IMR-90 (cell line): ENCODE measurements around the gene CC2D1A. TPM values are rescaled to one million over a fixed set of nuclear protein-coding genes. Genes with fewer than 3 reads are reported as not detected.

Experiments
- ATAC-seq: fragments of 200-7000 bp; cut with Tn5 transposase; 2 replicates; pipeline ENCODE4 v1.9.1; 2020; ENCODE audit warnings: low read depth, mild to moderate bottlenecking, moderate library complexity
- BruUV-seq: library from RNA; stranded (reverse); fragments of 400-500 nt; replicated peaks from 2 replicates; lab custom pipeline; 2021; lab: Mats Ljungman, UMichigan
- CTCF ChIA-PET: fragments of 300-600 bp; formaldehyde crosslinking; extraction: SDS; loops from one replicate; lab custom pipeline; 2021; ENCODE audit warnings: antibody characterized with exemption; lab: Yijun Ruan, JAX
- POLR2A ChIA-PET: fragments of 300-600 bp; sonication (Branson Sonifier 250); formaldehyde crosslinking; loops from one replicate; lab custom pipeline; 2022; ENCODE audit warnings: antibody characterized with exemption; ENCODE audit not compliant: unreplicated experiment; lab: Charles Lee
- DNase-seq: peaks from one replicate; pipeline ENCODE4 v3.0.0; 2013
- H2AFZ ChIP-seq: replicated peaks from 2 replicates; pipeline ENCODE3; 2013; ENCODE audit warnings: low read length, mild to moderate bottlenecking; ENCODE audit not compliant: poor library complexity
- H2AK5ac ChIP-seq: 2 replicates; pipeline ENCODE4 v1.6.1; 2013; ENCODE audit warnings: low read depth, low read length, inconsistent platforms
- H2AK9ac ChIP-seq: replicated peaks from 2 replicates; pipeline ENCODE3; 2013; ENCODE audit warnings: mild to moderate bottlenecking, low read depth, low read length, moderate library complexity; ENCODE audit not compliant: poor library complexity
- H2BK120ac ChIP-seq: 2 replicates; pipeline ENCODE4 v1.6.1; 2013; ENCODE audit warnings: low read depth, low read length, inconsistent platforms
- H2BK15ac ChIP-seq: 3 replicates; pipeline ENCODE4 v1.6.1; 2013; ENCODE audit warnings: low read depth, low read length, inconsistent platforms
- H2BK20ac ChIP-seq: 2 replicates; pipeline ENCODE4 v1.6.1; 2013; ENCODE audit warnings: low read depth, mild to moderate bottlenecking, inconsistent platforms, low read length, moderate library complexity
- H2BK5ac ChIP-seq: 2 replicates; pipeline ENCODE4 v1.6.1; 2013; ENCODE audit warnings: mild to moderate bottlenecking, low read depth, low read length, inconsistent platforms; ENCODE audit not compliant: poor library complexity, severe bottlenecking
- H3K14ac ChIP-seq: replicated peaks from 2 replicates; pipeline ENCODE4 v1.6.1; 2013; ENCODE audit warnings: low read depth, low read length, inconsistent platforms
- H3K18ac ChIP-seq: 2 replicates; pipeline ENCODE4 v1.6.1; 2013; ENCODE audit warnings: low read depth, low read length, control low read depth
- H3K23ac ChIP-seq: 2 replicates; pipeline ENCODE4 v1.6.1; 2013; ENCODE audit warnings: low read depth, low read length, inconsistent platforms
- H3K27ac ChIP-seq: 2 replicates; pipeline ENCODE4 v1.5.1; 2013; ENCODE audit warnings: mild to moderate bottlenecking, control low read depth, low read length; ENCODE audit not compliant: insufficient read depth
- H3K27me3 ChIP-seq: 2 replicates; pipeline ENCODE4 v1.6.1; 2013; ENCODE audit warnings: low read length; ENCODE audit not compliant: control insufficient read depth, insufficient read depth
- H3K36me3 ChIP-seq: 2 replicates; pipeline ENCODE4 v1.6.1; 2013; ENCODE audit warnings: low read length, mixed read lengths; ENCODE audit not compliant: control insufficient read depth, insufficient read depth
- H3K4ac ChIP-seq: 2 replicates; pipeline ENCODE4 v1.6.1; 2013; ENCODE audit warnings: low read depth, low read length, inconsistent platforms
- H3K4me1 ChIP-seq: 2 replicates; pipeline ENCODE4 v1.6.1; 2013; ENCODE audit warnings: low read length, mixed read lengths; ENCODE audit not compliant: control insufficient read depth, insufficient read depth
- H3K4me2 ChIP-seq: 2 replicates; pipeline ENCODE4 v1.6.1; 2013; ENCODE audit warnings: low read depth, mild to moderate bottlenecking, control low read depth, low read length, moderate library complexity
- H3K4me3 ChIP-seq: 2 replicates; pipeline ENCODE4 v1.5.1; 2013; ENCODE audit warnings: low read depth, mild to moderate bottlenecking, control low read depth, low read length, moderate library complexity; ENCODE audit not compliant: insufficient read depth
- H3K56ac ChIP-seq: 2 replicates; pipeline ENCODE4 v1.6.1; 2013; ENCODE audit warnings: low read length, inconsistent platforms; ENCODE audit not compliant: insufficient read depth; ENCODE audit errors: extremely low read depth
- H3K79me1 ChIP-seq, 2 experiments: 2 replicates each; pipeline ENCODE4 v1.6.1; 2013; ENCODE audit warnings: low read length in 2 of 2, inconsistent platforms in 1 of 2, low read depth in 1 of 2
- H3K9ac ChIP-seq: 2 replicates; pipeline ENCODE4 v1.6.1; 2013; ENCODE audit warnings: low read depth, low read length, control low read depth
- H3K9me1 ChIP-seq: 2 replicates; pipeline ENCODE4 v1.6.1; 2013; ENCODE audit warnings: low read length, inconsistent platforms; ENCODE audit not compliant: insufficient read depth
- H3K9me3 ChIP-seq: 2 replicates; pipeline ENCODE4 v1.6.1; 2013; ENCODE audit warnings: low read length; ENCODE audit not compliant: control insufficient read depth, insufficient read depth
- H4K20me1 ChIP-seq: 2 replicates; pipeline ENCODE4 v1.6.1; 2013; ENCODE audit warnings: low read length, inconsistent platforms; ENCODE audit not compliant: insufficient read depth
- H4K5ac ChIP-seq: 2 replicates; pipeline ENCODE4 v1.6.1; 2013; ENCODE audit warnings: mild to moderate bottlenecking, low read depth, low read length, control low read depth
- H4K8ac ChIP-seq, 2 experiments: 2 replicates each; pipeline ENCODE4 v1.6.1; 2013; ENCODE audit warnings: low read depth in 2 of 2, low read length in 2 of 2, control low read depth in 1 of 2, inconsistent platforms in 1 of 2
- H4K91ac ChIP-seq: 2 replicates; pipeline ENCODE4 v1.6.1; 2013; ENCODE audit warnings: low read depth, low read length, inconsistent platforms; ENCODE audit not compliant: insufficient read depth
- CEBPB ChIP-seq: IDR thresholded peaks from 2 replicates; pipeline ENCODE4 v1.6.1; 2012; ENCODE audit warnings: low read depth, low read length, improper control_type of control experiment
- CHD1 ChIP-seq: IDR thresholded peaks from 2 replicates; pipeline ENCODE4 v1.6.1; 2012; ENCODE audit warnings: low read depth, low read length, improper control_type of control experiment
- RCOR1 ChIP-seq: IDR thresholded peaks from 2 replicates; pipeline ENCODE4 v1.6.1; 2012; ENCODE audit warnings: mild to moderate bottlenecking, low read length, improper control_type of control experiment; ENCODE audit not compliant: insufficient replicate concordance
- RFX5 ChIP-seq: IDR thresholded peaks from 2 replicates; pipeline ENCODE4 v1.8.0; 2012; ENCODE audit warnings: low read depth, mild to moderate bottlenecking, low read length, moderate library complexity
- WGBS, 2 experiments: methylation state at CpG; one replicate each; pipeline versions ENCODE4 v1.1.5 to v1.1.7; 2013; ENCODE audit warnings: missing lambda C conversion rate in 2 of 2; ENCODE audit not compliant: insufficient read length in 1 of 2; ENCODE audit errors: extremely low coverage in 2 of 2; 5-methylcytosine and 5-hydroxymethylcytosine counted together
- dilution Hi-C: fragments of 300-500 bp; cut with HindIII; formaldehyde crosslinking; loops from one replicate; pipeline ENCODE4 v1.14.3; 2018; ENCODE audit warnings: low sequenced_read_pairs; ENCODE audit not compliant: unreplicated experiment
- in situ Hi-C: fragments of 300-500 bp; cut with MboI; formaldehyde crosslinking; loops from 3 replicates; pipeline ENCODE4 v1.14.3; 2019; ENCODE audit warnings: low sequenced_read_pairs, inconsistent platforms, mixed read lengths
- intact Hi-C: fragments of 100-400 bp; cut with micrococcal nuclease; formaldehyde crosslinking; loops from 2 replicates; pipeline ENCODE4 v1.10.0; 2022
- microRNA-seq, 2 experiments: library from miRNA; stranded (forward) in 1 of 2; unstranded in 1 of 2; fragments of 10-50 nt in 1 of 2; fragments of <30 nt in 1 of 2; gene quantifications in 1 of 2; microRNA quantifications in 1 of 2; one replicate each; pipeline versions ENCODE3 to v1.1.0; 2013 to 2020; ENCODE audit not compliant: insufficient read depth in 1 of 2, insufficient read length in 1 of 2, unreplicated experiment in 1 of 2
- polyA plus RNA-seq, 3 experiments: library from polyadenylated mRNA; depleted of rRNA; stranded (reverse); fragments of >200 nt; gene quantifications; 2 replicates each; pipeline ENCODE4 v1.2.3, GENCODE V29; 2012; ENCODE audit warnings: low replicate concordance in 1 of 3
- small RNA-seq, 5 experiments: library from RNA; depleted of rRNA; stranded (forward); fragments of <200 nt; gene quantifications; one replicate each; pipeline ENCODE3, GENCODE V24; 2012
- total RNA-seq: library from RNA; depleted of rRNA; stranded (reverse); fragments of >200 nt; gene quantifications from 2 replicates; pipeline ENCODE4 v1.2.3, GENCODE V29; 2012; rRNA removed
- TF ChIP-seq, protein P1 (sequence below): conservative IDR thresholded peaks from 2 replicates; pipeline ENCODE4 v1.5.1; 2012; ENCODE audit warnings: mild to moderate bottlenecking, low read depth, low read length, improper control_type of control experiment
- TF ChIP-seq, protein P2 (sequence below): fragments of 150-350 bp; IDR thresholded peaks from 2 replicates; pipeline ENCODE4 v1.6.1; 2016; ENCODE audit warnings: low read depth, mild to moderate bottlenecking, low read length, moderate library complexity, borderline replicate concordance

Gene CC2D1A
- total and polyA plus RNA-seq, 2 of the 4 experiments (the other 2 are of a cell fraction), result 4.1 to 14.7 TPM

DNA sequence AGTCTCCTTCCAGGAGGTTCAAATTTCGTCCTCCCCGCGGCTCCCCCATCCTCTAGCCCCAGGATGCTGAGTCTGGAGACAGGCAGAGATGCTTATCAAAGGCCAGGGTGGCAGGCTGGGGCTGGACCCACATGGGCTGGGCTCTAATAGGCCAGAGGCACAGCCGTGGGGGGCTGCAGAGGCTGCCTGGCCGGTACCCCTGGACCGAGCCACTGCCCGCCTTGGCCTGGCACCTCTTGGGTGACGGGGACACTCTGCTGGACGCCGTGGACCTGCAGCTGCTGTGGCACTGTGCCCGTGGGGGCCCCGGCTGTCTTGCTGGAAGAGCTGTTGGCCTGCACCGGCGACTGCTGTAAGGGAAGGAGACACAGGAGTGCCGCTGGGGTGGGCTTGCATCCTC, 74.3 kb downstream of the CC2D1A start:
- Histone ChIP-seq H3K4me3 (no peak overlapping the region), H3K79me1 (peaks cover 0 to 1% of the 10 kb centered on the region in 2 experiments; a peak in 1 of 4 replicates), H3K9me3 (no peaks in the 10 kb centered on the region), H2AK5ac (no peak overlapping the region), H2BK120ac (no peak overlapping the region), H3K56ac (no peak overlapping the region), H3K4me2 (no peak overlapping the region), H2AK9ac (no peak overlapping the region), H3K14ac (no peak overlapping the region), H4K20me1 (no peaks in the 10 kb centered on the region), H2BK15ac (no peak overlapping the region), H3K9me1 (no peaks in the 10 kb centered on the region), H4K5ac (no peak overlapping the region), H3K4me1 (no peaks in the 10 kb centered on the region), H3K4ac (no peak overlapping the region), H3K36me3 (peaks cover 9% of the 10 kb centered on the region; the same call in 1 of the 2 replicates), H4K91ac (no peak overlapping the region), H2BK20ac (no peak overlapping the region), H4K8ac (no peak overlapping the region), H3K23ac (no peak overlapping the region), H3K18ac (no peak overlapping the region), H3K9ac (no peak overlapping the region), H2BK5ac (no peak overlapping the region), H3K27me3 (no peaks in the 10 kb centered on the region), H2AFZ (no peak overlapping the region), H3K27ac (no peak overlapping the region)
- DNase-seq (no peak), ATAC-seq (no peak)
- ChIA-PET CTCF (no interaction called here), POLR2A (no interaction called here)
- in situ Hi-C loops, result no loop called here
- no TSS peak for BruUV-seq
- TF ChIP-seq, protein P1, sequence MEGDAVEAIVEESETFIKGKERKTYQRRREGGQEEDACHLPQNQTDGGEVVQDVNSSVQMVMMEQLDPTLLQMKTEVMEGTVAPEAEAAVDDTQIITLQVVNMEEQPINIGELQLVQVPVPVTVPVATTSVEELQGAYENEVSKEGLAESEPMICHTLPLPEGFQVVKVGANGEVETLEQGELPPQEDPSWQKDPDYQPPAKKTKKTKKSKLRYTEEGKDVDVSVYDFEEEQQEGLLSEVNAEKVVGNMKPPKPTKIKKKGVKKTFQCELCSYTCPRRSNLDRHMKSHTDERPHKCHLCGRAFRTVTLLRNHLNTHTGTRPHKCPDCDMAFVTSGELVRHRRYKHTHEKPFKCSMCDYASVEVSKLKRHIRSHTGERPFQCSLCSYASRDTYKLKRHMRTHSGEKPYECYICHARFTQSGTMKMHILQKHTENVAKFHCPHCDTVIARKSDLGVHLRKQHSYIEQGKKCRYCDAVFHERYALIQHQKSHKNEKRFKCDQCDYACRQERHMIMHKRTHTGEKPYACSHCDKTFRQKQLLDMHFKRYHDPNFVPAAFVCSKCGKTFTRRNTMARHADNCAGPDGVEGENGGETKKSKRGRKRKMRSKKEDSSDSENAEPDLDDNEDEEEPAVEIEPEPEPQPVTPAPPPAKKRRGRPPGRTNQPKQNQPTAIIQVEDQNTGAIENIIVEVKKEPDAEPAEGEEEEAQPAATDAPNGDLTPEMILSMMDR, result no peak
- TF ChIP-seq, protein P2, sequence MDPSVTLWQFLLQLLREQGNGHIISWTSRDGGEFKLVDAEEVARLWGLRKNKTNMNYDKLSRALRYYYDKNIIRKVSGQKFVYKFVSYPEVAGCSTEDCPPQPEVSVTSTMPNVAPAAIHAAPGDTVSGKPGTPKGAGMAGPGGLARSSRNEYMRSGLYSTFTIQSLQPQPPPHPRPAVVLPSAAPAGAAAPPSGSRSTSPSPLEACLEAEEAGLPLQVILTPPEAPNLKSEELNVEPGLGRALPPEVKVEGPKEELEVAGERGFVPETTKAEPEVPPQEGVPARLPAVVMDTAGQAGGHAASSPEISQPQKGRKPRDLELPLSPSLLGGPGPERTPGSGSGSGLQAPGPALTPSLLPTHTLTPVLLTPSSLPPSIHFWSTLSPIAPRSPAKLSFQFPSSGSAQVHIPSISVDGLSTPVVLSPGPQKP, result no peak
- TF ChIP-seq CHD1 (no peak), RCOR1 (no peak), RFX5 (no peak), CEBPB (no peak)
- intact Hi-C loops, result no loop called here
- dilution Hi-C loops, result no loop called here
- WGBS, 2 experiments, result 93% methylated on average over 5 of the region's 15 CpGs; no CpG with 5 or more reads in 1 of the 2 experiments

Small RNAs within 50 kb of the gene (microRNA-seq; reads per million reads assigned to microRNA genes)
- gene MIR181C, result 387 to 421 reads per million in 2 experiments
- gene MIR181D, result 351 to 733 reads per million in 2 experiments

Small RNAs within 50 kb of the gene (small RNA-seq; reads per million reads assigned to genes)
- gene MIR181C (2.0 to 299 (median 147) reads per million in 5 experiments), gene MIR181D (5.7 to 938 (median 562) reads per million in 5 experiments)

Other genes with a start within 250 kb of the CC2D1A start
- 26.7 and 28.9 TPM in 2 replicates for gene MRI1, start 141.7 kb upstream of the CC2D1A start, total RNA-seq
- gene MRI1, start 141.7 kb upstream of the CC2D1A start, polyA plus RNA-seq (2012; rRNA removed), result 37.6 and 45.5 TPM in 2 replicates
- 61.3 and 68.3 TPM in 2 replicates for gene C19orf53, start 131.7 kb upstream of the CC2D1A start, total RNA-seq
- 290 and 349 TPM in 2 replicates for gene C19orf53, start 131.7 kb upstream of the CC2D1A start, polyA plus RNA-seq (2012; rRNA removed)
- gene ZSWIM4, start 110.8 kb upstream of the CC2D1A start, total RNA-seq, result 1.9 and 2.2 TPM in 2 replicates
- gene ZSWIM4, start 110.8 kb upstream of the CC2D1A start, polyA plus RNA-seq (2012; rRNA removed), result 6.2 and 7.6 TPM in 2 replicates
- gene NANOS3, start 29.1 kb upstream of the CC2D1A start, total RNA-seq, result not detected in 2 replicates
- 0.63 and 0.85 TPM in 2 replicates for gene NANOS3, start 29.1 kb upstream of the CC2D1A start, polyA plus RNA-seq (2012; rRNA removed)
- 0.18 and 0.28 TPM in 2 replicates for gene BRME1, start 84 bp upstream of the CC2D1A start, total RNA-seq
- gene BRME1, start 84 bp upstream of the CC2D1A start, polyA plus RNA-seq (2012; rRNA removed), result 0.38 and 0.56 TPM in 2 replicates
- under 0.01 TPM in 2 replicates for gene PODNL1, start 32.2 kb downstream of the CC2D1A start, total RNA-seq
- 2.3 and 2.4 TPM in 2 replicates for gene PODNL1, start 32.2 kb downstream of the CC2D1A start, polyA plus RNA-seq (2012; rRNA removed)
- gene DCAF15, start 46.3 kb downstream of the CC2D1A start, total RNA-seq, result 6.8 and 7.5 TPM in 2 replicates
- gene DCAF15, start 46.3 kb downstream of the CC2D1A start, polyA plus RNA-seq (2012; rRNA removed), result 31.0 and 31.9 TPM in 2 replicates
- 0.36 and 0.83 TPM in 2 replicates for gene RFX1, start 100.1 kb downstream of the CC2D1A start, total RNA-seq
- 3.1 TPM in 2 replicates for gene RFX1, start 100.1 kb downstream of the CC2D1A start, polyA plus RNA-seq (2012; rRNA removed)
- not detected in 2 replicates for gene RLN3, start 121.9 kb downstream of the CC2D1A start, total RNA-seq
- not detected in 2 replicates for gene RLN3, start 121.9 kb downstream of the CC2D1A start, polyA plus RNA-seq (2012; rRNA removed)
- 2.8 and 2.9 TPM in 2 replicates for gene IL27RA, start 125.6 kb downstream of the CC2D1A start, total RNA-seq
- gene IL27RA, start 125.6 kb downstream of the CC2D1A start, polyA plus RNA-seq (2012; rRNA removed), result 4.7 and 5.1 TPM in 2 replicates
- gene PALM3, start 155.9 kb downstream of the CC2D1A start, total RNA-seq, result under 0.01 and 0.18 TPM in 2 replicates
- gene PALM3, start 155.9 kb downstream of the CC2D1A start, polyA plus RNA-seq (2012; rRNA removed), result 0.52 and 0.84 TPM in 2 replicates
- gene MISP3, start 166.6 kb downstream of the CC2D1A start, total RNA-seq, result under 0.01 TPM in 2 replicates
- gene MISP3, start 166.6 kb downstream of the CC2D1A start, polyA plus RNA-seq (2012; rRNA removed), result 0.68 and 0.86 TPM in 2 replicates
- gene C19orf67, start 179.6 kb downstream of the CC2D1A start, total RNA-seq, result not detected in 2 replicates
- not detected in 2 replicates for gene C19orf67, start 179.6 kb downstream of the CC2D1A start, polyA plus RNA-seq (2012; rRNA removed)
- 6.5 and 7.5 TPM in 2 replicates for gene SAMD1, start 184.6 kb downstream of the CC2D1A start, total RNA-seq
- 14.1 and 16.3 TPM in 2 replicates for gene SAMD1, start 184.6 kb downstream of the CC2D1A start, polyA plus RNA-seq (2012; rRNA removed)
- 18.1 TPM in 2 replicates for gene PRKACA, start 211.6 kb downstream of the CC2D1A start, total RNA-seq
- gene PRKACA, start 211.6 kb downstream of the CC2D1A start, polyA plus RNA-seq (2012; rRNA removed), result 67.1 and 94.5 TPM in 2 replicates
- gene ASF1B, start 230.4 kb downstream of the CC2D1A start, total RNA-seq, result 10.4 and 13.1 TPM in 2 replicates
- 11.3 and 12.1 TPM in 2 replicates for gene ASF1B, start 230.4 kb downstream of the CC2D1A start, polyA plus RNA-seq (2012; rRNA removed)